ENCODE measurements around the gene STYXL1.
"Not testable (repeated sequence)": the region's sequence is repeated elsewhere in the genome, so short reads cannot be mapped to it uniquely, and the experiment has no call there.

Gene STYXL1

GRCh38 chr7:76057103-76057812 lies 9.5 kb upstream of the STYXL1 start:
- no peak overlapping the region for H3K4me3 ChIP-seq (ENCODE audit: low read depth, low read length)
- TF ChIP-seq, protein P1, sequence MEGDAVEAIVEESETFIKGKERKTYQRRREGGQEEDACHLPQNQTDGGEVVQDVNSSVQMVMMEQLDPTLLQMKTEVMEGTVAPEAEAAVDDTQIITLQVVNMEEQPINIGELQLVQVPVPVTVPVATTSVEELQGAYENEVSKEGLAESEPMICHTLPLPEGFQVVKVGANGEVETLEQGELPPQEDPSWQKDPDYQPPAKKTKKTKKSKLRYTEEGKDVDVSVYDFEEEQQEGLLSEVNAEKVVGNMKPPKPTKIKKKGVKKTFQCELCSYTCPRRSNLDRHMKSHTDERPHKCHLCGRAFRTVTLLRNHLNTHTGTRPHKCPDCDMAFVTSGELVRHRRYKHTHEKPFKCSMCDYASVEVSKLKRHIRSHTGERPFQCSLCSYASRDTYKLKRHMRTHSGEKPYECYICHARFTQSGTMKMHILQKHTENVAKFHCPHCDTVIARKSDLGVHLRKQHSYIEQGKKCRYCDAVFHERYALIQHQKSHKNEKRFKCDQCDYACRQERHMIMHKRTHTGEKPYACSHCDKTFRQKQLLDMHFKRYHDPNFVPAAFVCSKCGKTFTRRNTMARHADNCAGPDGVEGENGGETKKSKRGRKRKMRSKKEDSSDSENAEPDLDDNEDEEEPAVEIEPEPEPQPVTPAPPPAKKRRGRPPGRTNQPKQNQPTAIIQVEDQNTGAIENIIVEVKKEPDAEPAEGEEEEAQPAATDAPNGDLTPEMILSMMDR (IDR thresholded peaks at IDR 0.05; ENCODE audit: control insufficient read depth, extremely low read depth, insufficient read depth), result no peak
- no peak for DNase-seq (ENCODE audit: low read depth)

DNA sequence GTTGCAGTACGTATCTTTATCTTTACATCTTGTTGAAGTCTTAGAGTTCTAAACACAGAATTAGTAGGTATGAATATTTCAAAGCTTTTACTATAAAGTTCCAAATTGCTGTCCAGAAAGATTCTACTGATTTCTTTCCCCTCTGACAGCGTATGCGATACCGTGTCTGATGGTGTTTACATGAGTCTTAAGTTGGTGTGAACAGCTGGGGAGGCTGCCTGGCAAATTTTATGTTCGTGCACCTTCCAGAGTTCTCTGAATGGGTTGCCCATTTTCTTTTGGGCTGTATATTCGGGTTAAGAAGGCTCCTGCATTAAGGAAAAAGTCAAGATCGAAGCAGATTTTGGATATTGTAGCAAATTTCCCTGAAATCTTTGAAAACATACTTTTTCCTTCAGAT lies 8.4 kb upstream of the STYXL1 start:
- TF ChIP-seq, protein P1 (IDR thresholded peaks at IDR 0.05; ENCODE audit: control insufficient read depth, extremely low read depth, insufficient read depth), result no peak
- no peak for DNase-seq (ENCODE audit: low read depth)
- H3K4me3 ChIP-seq (ENCODE audit: low read depth, low read length), result no peak overlapping the region

- TF ChIP-seq, protein P1 (IDR thresholded peaks at IDR 0.05; ENCODE audit: control insufficient read depth, extremely low read depth, insufficient read depth), result no peak
- no peak overlapping the region for H3K4me3 ChIP-seq (ENCODE audit: low read depth, low read length)
- no peak for DNase-seq (ENCODE audit: low read depth)
These were observed 6.6 kb upstream of the STYXL1 start for GRCh38 chr7:76054123-76055120.

DNA sequence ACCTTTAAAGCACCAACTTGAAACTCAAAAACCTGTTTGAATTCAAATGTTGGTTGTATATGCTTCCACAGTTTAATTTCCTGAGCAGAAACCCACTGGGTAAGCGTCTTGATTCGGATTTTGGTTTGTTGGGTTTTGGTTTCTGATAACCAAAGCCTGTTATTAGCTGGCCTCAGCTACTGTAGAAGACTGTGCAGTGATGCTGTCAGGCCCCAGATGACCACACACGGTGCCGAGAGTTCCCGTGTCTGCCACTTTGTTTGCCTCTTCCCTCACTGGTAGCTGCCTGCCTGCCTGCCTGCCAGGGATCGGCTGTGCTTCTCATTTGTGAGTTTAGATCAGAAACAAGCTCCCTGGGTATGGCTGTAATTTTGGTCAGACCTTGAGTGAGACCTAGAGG lies 5.7 kb upstream of the STYXL1 start:
- TF ChIP-seq, protein P1 (IDR thresholded peaks at IDR 0.05; ENCODE audit: control insufficient read depth, extremely low read depth, insufficient read depth), result no peak
- DNase-seq (ENCODE audit: low read depth), result no peak
- no peak overlapping the region for H3K4me3 ChIP-seq (ENCODE audit: low read depth, low read length)

DNA sequence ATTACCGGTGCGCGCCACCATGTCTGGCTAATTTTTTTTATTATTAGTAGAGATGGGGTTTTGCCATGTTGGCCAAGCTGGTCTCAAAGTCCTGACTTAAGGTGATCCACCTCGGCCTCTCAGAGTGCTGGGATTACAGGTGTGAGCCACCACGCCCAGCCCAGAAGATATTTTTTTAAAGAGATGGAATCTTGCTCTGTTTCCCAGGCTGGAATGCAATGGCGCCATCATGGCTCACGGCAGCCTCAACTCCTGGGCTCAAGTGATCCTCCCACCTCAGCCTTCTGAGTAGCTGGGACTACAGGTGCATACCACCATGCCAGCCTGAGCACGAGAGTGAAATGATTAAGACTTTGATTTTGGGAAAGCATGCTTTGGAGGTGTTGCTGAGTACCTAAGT lies 4.9 kb upstream of the STYXL1 start:
- DNase-seq (ENCODE audit: low read depth); H3K4me3 ChIP-seq (ENCODE audit: low read depth, low read length): not testable (repeated sequence)

GRCh38 chr7:76051840-76052239 lies 4.0 kb upstream of the STYXL1 start:
- no peak overlapping the region for H3K4me3 ChIP-seq (ENCODE audit: low read depth, low read length)
- TF ChIP-seq, protein P1 (IDR thresholded peaks at IDR 0.05; ENCODE audit: control insufficient read depth, extremely low read depth, insufficient read depth), result no peak
- no peak for DNase-seq (ENCODE audit: low read depth)

- H3K4me3 ChIP-seq (ENCODE audit: low read depth, low read length), result no peak overlapping the region
- TF ChIP-seq, protein P1 (IDR thresholded peaks at IDR 0.05; ENCODE audit: control insufficient read depth, extremely low read depth, insufficient read depth), result no peak
- no peak for DNase-seq (ENCODE audit: low read depth)
These were observed 2.7 kb upstream of the STYXL1 start for GRCh38 chr7:76050545-76050944.

Data from LNCaP clone FGC (cell line).